ENCODE results near the gene ENAM. TPM values are rescaled to one million over a fixed set of nuclear protein-coding genes. Genes with fewer than 3 reads are reported as not detected.
A peak's percentile ranks its signal among the peaks of the same experiment; 100 is the strongest.

Gene ENAM
- total RNA-seq, result not detected

- no peaks in the 10 kb centered on the region for H3K4me1 Mint-ChIP-seq
- no peak for DNase-seq
- CTCF ChIA-PET, result interaction anchor here (1.3 kb wide), 1 partner anchor 24 kb away, joined by 4 read pairs; no protein-coding TSS in a partner anchor
- no peaks in the 10 kb centered on the region for H3K9me3 Mint-ChIP-seq
- no peak within 1 kb of the TSS for H3K4me3 Mint-ChIP-seq
- H3K27ac Mint-ChIP-seq, result no peak within 1 kb of the TSS
- H3K27me3 Mint-ChIP-seq, result peaks cover 8% of the 10 kb centered on the region
- POLR2A ChIA-PET, result no interaction called here
- H3K36me3 Mint-ChIP-seq (ENCODE audit: low read depth), result no peaks in the 10 kb centered on the region
These were observed at the start of gene ENAM for GRCh38 chr4:70628444-70628843. Gene ENAM, plus strand, starts transcription at chr4:70628744. Its CDS starts 757 bp downstream, at chr4:70629501.

GRCh38 chr4:70581980-70582379, 46.6 kb upstream of the ENAM start:
- no peak overlapping the region for H3K4me3 Mint-ChIP-seq
- H3K27ac Mint-ChIP-seq, result no peak overlapping the region
- POLR2A ChIA-PET, result no interaction called here
- no peaks in the 10 kb centered on the region for H3K4me1 Mint-ChIP-seq
- no peak for DNase-seq
- CTCF ChIA-PET, result no interaction called here
- peaks cover 3% of the 10 kb centered on the region for H3K27me3 Mint-ChIP-seq
- no peaks in the 10 kb centered on the region for H3K36me3 Mint-ChIP-seq (ENCODE audit: low read depth)
- no peaks in the 10 kb centered on the region for H3K9me3 Mint-ChIP-seq

- no peak overlapping the region for H3K4me3 Mint-ChIP-seq
- no peaks in the 10 kb centered on the region for H3K36me3 Mint-ChIP-seq (ENCODE audit: low read depth)
- peaks cover 3% of the 10 kb centered on the region for H3K27me3 Mint-ChIP-seq
- DNase-seq, result no peak
- no peaks in the 10 kb centered on the region for H3K4me1 Mint-ChIP-seq
- no peak overlapping the region for H3K27ac Mint-ChIP-seq
- no peaks in the 10 kb centered on the region for H3K9me3 Mint-ChIP-seq
- CTCF ChIA-PET, result no interaction called here
- POLR2A ChIA-PET, result no interaction called here
These were observed 44.4 kb upstream of the ENAM start for GRCh38 chr4:70583952-70584834.

- Mint-ChIP-seq H3K9me3 (no peaks in the 10 kb centered on the region), H3K4me1 (no peaks in the 10 kb centered on the region), H3K4me3 (no peak overlapping the region), H3K27ac (no peak overlapping the region), H3K27me3 (peaks cover 3% of the 10 kb centered on the region), H3K36me3 (ENCODE audit: low read depth) (no peaks in the 10 kb centered on the region)
- CTCF ChIA-PET, result no interaction called here
- POLR2A ChIA-PET, result no interaction called here
- DNase-seq, result no peak
These were observed 41.7 kb upstream of the ENAM start for GRCh38 chr4:70586841-70587240.

- POLR2A ChIA-PET, result no interaction called here
- no peak overlapping the region for H3K27ac Mint-ChIP-seq
- peaks cover 9% of the 10 kb centered on the region for H3K27me3 Mint-ChIP-seq
- H3K36me3 Mint-ChIP-seq (ENCODE audit: low read depth), result no peaks in the 10 kb centered on the region
- no peak overlapping the region for H3K4me3 Mint-ChIP-seq
- no peak for DNase-seq
- H3K4me1 Mint-ChIP-seq, result no peaks in the 10 kb centered on the region
- no peaks in the 10 kb centered on the region for H3K9me3 Mint-ChIP-seq
- CTCF ChIA-PET, result no interaction called here
These were observed 38.8 kb upstream of the ENAM start for GRCh38 chr4:70589785-70590184.

- Mint-ChIP-seq H3K27ac (no peak within 1 kb of the TSS), H3K27me3 (peaks cover 11% of the 10 kb centered on the region), H3K4me3 (no peak within 1 kb of the TSS), H3K36me3 (ENCODE audit: low read depth) (no peaks in the 10 kb centered on the region), H3K9me3 (no peaks in the 10 kb centered on the region), H3K4me1 (no peaks in the 10 kb centered on the region)
- CTCF ChIA-PET, result no interaction called here
- POLR2A ChIA-PET, result no interaction called here
- DNase-seq, result no peak
These were observed 36.5 kb upstream of the ENAM start, which contains the start of gene AMBN for GRCh38 chr4:70591955-70592582. Gene AMBN, plus strand, starts transcription at chr4:70592256. Its CDS starts 103 bp downstream, at chr4:70592359.

GRCh38 chr4:70594196-70594595, 34.3 kb upstream of the ENAM start:
- no peak for DNase-seq
- CTCF ChIA-PET, result interaction anchor here (0.7 kb wide), 2 partner anchors 609 to 1397 kb away, joined by 3 to 4 read pairs; no protein-coding TSS in a partner anchor
- H3K27ac Mint-ChIP-seq, result no peak overlapping the region
- no peaks in the 10 kb centered on the region for H3K9me3 Mint-ChIP-seq
- no peaks in the 10 kb centered on the region for H3K36me3 Mint-ChIP-seq (ENCODE audit: low read depth)
- no peaks in the 10 kb centered on the region for H3K4me1 Mint-ChIP-seq
- H3K4me3 Mint-ChIP-seq, result no peak overlapping the region
- POLR2A ChIA-PET, result no interaction called here
- peaks cover 11% of the 10 kb centered on the region for H3K27me3 Mint-ChIP-seq

- H3K9me3 Mint-ChIP-seq, result no peaks in the 10 kb centered on the region
- no peak for DNase-seq
- ChIA-PET POLR2A (no interaction called here), CTCF (interaction anchor here (0.6 to 1.7 kb wide), 3 partner anchors 129 to 217 kb away, joined by 3 to 10 read pairs (median 3); no protein-coding TSS in a partner anchor)
- H3K27ac Mint-ChIP-seq, result no peak overlapping the region
- no peaks in the 10 kb centered on the region for H3K27me3 Mint-ChIP-seq
- H3K4me3 Mint-ChIP-seq, result no peak overlapping the region
- no peaks in the 10 kb centered on the region for H3K4me1 Mint-ChIP-seq
- H3K36me3 Mint-ChIP-seq (ENCODE audit: low read depth), result no peaks in the 10 kb centered on the region
These were observed 28.2 kb upstream of the ENAM start for GRCh38 chr4:70600305-70600704.

- no peaks in the 10 kb centered on the region for H3K9me3 Mint-ChIP-seq
- H3K4me1 Mint-ChIP-seq, result no peaks in the 10 kb centered on the region
- no peak for DNase-seq
- POLR2A ChIA-PET, result no interaction called here
- H3K36me3 Mint-ChIP-seq (ENCODE audit: low read depth), result no peaks in the 10 kb centered on the region
- no peak overlapping the region for H3K27ac Mint-ChIP-seq
- CTCF ChIA-PET, result interaction anchor here (0.6 to 1.7 kb wide), 6 partner anchors 13 to 1703 kb away, joined by 3 to 10 read pairs (median 3); no protein-coding TSS in a partner anchor
- no peak overlapping the region for H3K4me3 Mint-ChIP-seq
- H3K27me3 Mint-ChIP-seq, result no peaks in the 10 kb centered on the region
These were observed 27.6 kb upstream of the ENAM start for GRCh38 chr4:70600977-70601376.

GRCh38 chr4:70601422-70602039, 27.0 kb upstream of the ENAM start:
- H3K27me3 Mint-ChIP-seq, result no peaks in the 10 kb centered on the region
- H3K4me1 Mint-ChIP-seq, result no peaks in the 10 kb centered on the region
- no peaks in the 10 kb centered on the region for H3K36me3 Mint-ChIP-seq (ENCODE audit: low read depth)
- CTCF ChIA-PET, result interaction anchor here (0.7 to 1.7 kb wide), 8 partner anchors 13 to 1703 kb away, joined by 3 to 10 read pairs (median 3); no protein-coding TSS in a partner anchor
- DNase-seq, result peak; percentile 70
- no peak overlapping the region for H3K27ac Mint-ChIP-seq
- no peak overlapping the region for H3K4me3 Mint-ChIP-seq
- POLR2A ChIA-PET, result no interaction called here
- H3K9me3 Mint-ChIP-seq, result no peaks in the 10 kb centered on the region

GRCh38 chr4:70603856-70604255, 24.7 kb upstream of the ENAM start:
- peaks cover 2% of the 10 kb centered on the region for H3K27me3 Mint-ChIP-seq
- no peak overlapping the region for H3K4me3 Mint-ChIP-seq
- ChIA-PET POLR2A (no interaction called here), CTCF (no interaction called here)
- H3K4me1 Mint-ChIP-seq, result no peaks in the 10 kb centered on the region
- H3K36me3 Mint-ChIP-seq (ENCODE audit: low read depth), result no peaks in the 10 kb centered on the region
- no peak for DNase-seq
- no peaks in the 10 kb centered on the region for H3K9me3 Mint-ChIP-seq
- no peak overlapping the region for H3K27ac Mint-ChIP-seq

- Mint-ChIP-seq H3K27me3 (peaks cover 9% of the 10 kb centered on the region), H3K9me3 (no peaks in the 10 kb centered on the region), H3K36me3 (ENCODE audit: low read depth) (no peaks in the 10 kb centered on the region), H3K4me3 (no peak overlapping the region), H3K27ac (no peak overlapping the region), H3K4me1 (no peaks in the 10 kb centered on the region)
- POLR2A ChIA-PET, result no interaction called here
- DNase-seq, result no peak
- CTCF ChIA-PET, result interaction anchor here (1.0 kb wide), 1 partner anchor 8 kb away, joined by 3 read pairs; no protein-coding TSS in a partner anchor
These were observed 22.1 kb upstream of the ENAM start for GRCh38 chr4:70606459-70606858.

GRCh38 chr4:70607334-70607853, 21.1 kb upstream of the ENAM start:
- Mint-ChIP-seq H3K27me3 (peaks cover 14% of the 10 kb centered on the region), H3K36me3 (ENCODE audit: low read depth) (no peaks in the 10 kb centered on the region), H3K9me3 (no peaks in the 10 kb centered on the region), H3K27ac (no peak overlapping the region), H3K4me1 (no peaks in the 10 kb centered on the region), H3K4me3 (no peak overlapping the region)
- ChIA-PET POLR2A (no interaction called here), CTCF (no interaction called here)
- no peak for DNase-seq

All from activated CD4-positive, alpha-beta memory T cell treated with anti-CD3 and anti-CD28 coated beads, Interleukin-2, amount 10 ng/mL, durations not matched to agents 7 days and 5 days (primary cell).